Peyer's patch (tissue), 4 donors: Measurements from ENCODE around the gene MESP1.

Experiments
- CTCF ChIP-seq, 6 experiments: fragments of 450-650 bp in 4 of 6; fragments of 200-600 bp in 2 of 6; sonication (generic) in 1 of 6; IDR thresholded peaks; one replicate each; pipeline ENCODE4 v1.5.1; 2017 to 2019; ENCODE audit warnings: antibody characterized with exemption in 6 of 6, mild to moderate bottlenecking in 3 of 6, moderate library complexity in 1 of 6
- POLR2A ChIP-seq, 2 donors: fragments of 450-650 bp; IDR thresholded peaks; one replicate each; pipeline ENCODE4 v1.5.1; 2017; ENCODE audit warnings: antibody characterized with exemption in 2 of 2, mild to moderate bottlenecking in 2 of 2, moderate library complexity in 2 of 2

GRCh38 chr15:89760303-89761008, 9.4 kb upstream of the MESP1 start:
- TF ChIP-seq CTCF (IDR thresholded peaks at IDR 0.05) = peak; percentile 60 to 95 (median 92)
- no peak for TF ChIP-seq POLR2A (IDR thresholded peaks at IDR 0.05)
